HG02763 (cell line): ENCODE measurements around the gene ALK.

ENCODE experiments used
- ATAC-seq: cut with Tn5 transposase; IDR thresholded peaks from one replicate; pipeline ENCODE4 v1.9.1; 2021; ENCODE audit warnings: mild to moderate bottlenecking, moderate library complexity; ENCODE audit not compliant: unreplicated experiment

ALK gene

GRCh38 chr2:29910465-29910864 lies 10.9 kb downstream of the ALK start:
- no peak for ATAC-seq

- no peak for ATAC-seq
These were observed 19.0 kb downstream of the ALK start for GRCh38 chr2:29902356-29902755.

- ATAC-seq = no peak
These were observed 20.3 kb downstream of the ALK start for GRCh38 chr2:29900971-29901633.

GRCh38 chr2:29898999-29899398 lies 22.4 kb downstream of the ALK start:
- no peak for ATAC-seq

GRCh38 chr2:29894822-29895614 lies 26.4 kb downstream of the ALK start:
- no peak for ATAC-seq

GRCh38 chr2:29892585-29893259 lies 28.7 kb downstream of the ALK start:
- no peak for ATAC-seq

GRCh38 chr2:29881089-29881730 lies 40.2 kb downstream of the ALK start:
- ATAC-seq = no peak

GRCh38 chr2:29880084-29880483 lies 41.3 kb downstream of the ALK start:
- ATAC-seq = no peak

GRCh38 chr2:29879456-29879855 lies 41.9 kb downstream of the ALK start:
- ATAC-seq = no peak

GRCh38 chr2:29878898-29879297 lies 42.5 kb downstream of the ALK start:
- no peak for ATAC-seq

GRCh38 chr2:29876374-29876773 lies 45.0 kb downstream of the ALK start:
- ATAC-seq = no peak

GRCh38 chr2:29874745-29875144 lies 46.6 kb downstream of the ALK start:
- ATAC-seq = no peak

- no peak for ATAC-seq
These were observed 48.5 kb downstream of the ALK start for GRCh38 chr2:29872870-29873269.

DNA sequence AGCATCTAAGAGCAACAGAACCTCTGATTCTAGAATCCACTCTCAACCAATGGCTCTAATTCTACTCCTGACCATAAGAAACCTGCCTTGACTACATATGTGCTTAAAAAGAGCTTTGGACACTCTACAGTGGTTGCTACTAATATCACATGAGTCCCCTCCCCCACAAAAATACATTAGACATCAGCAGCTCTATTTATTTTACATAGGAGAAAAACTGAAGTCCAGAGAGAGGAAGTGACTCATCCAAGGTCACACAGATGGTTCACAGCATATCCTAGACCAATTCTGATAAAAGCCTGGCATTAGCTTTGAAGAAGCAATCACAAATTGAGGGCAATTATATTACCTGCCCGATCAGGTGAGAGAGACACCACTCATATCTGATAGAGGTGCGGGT lies 49.8 kb downstream of the ALK start:
- no peak for ATAC-seq

DNA sequence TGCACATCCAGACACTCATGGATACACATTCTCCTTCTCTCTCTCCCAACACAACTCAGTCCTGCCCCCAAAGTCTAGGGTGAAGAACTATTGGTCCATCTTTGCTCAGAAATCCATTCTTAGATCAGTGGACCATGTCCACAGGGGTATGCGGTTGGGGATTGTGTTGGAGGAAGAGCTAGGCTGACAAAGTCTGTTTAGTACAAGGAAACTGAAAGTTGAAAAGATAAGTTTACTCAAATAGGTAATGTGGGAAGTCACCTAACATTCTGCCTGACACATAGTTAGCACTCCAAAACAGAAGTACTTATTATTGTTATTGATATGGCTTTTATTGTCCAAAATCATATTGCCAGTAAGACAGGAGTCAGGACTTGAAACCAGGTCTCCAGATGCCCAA lies 55.9 kb downstream of the ALK start:
- no peak for ATAC-seq

- ATAC-seq = no peak
These were observed 56.4 kb downstream of the ALK start for GRCh38 chr2:29864988-29865387.

GRCh38 chr2:29855924-29856639 lies 65.3 kb downstream of the ALK start:
- no peak for ATAC-seq

- ATAC-seq = no peak
These were observed 70.6 kb downstream of the ALK start for GRCh38 chr2:29850794-29851193.

- ATAC-seq = no peak
These were observed 72.6 kb downstream of the ALK start for GRCh38 chr2:29848566-29849310.

DNA sequence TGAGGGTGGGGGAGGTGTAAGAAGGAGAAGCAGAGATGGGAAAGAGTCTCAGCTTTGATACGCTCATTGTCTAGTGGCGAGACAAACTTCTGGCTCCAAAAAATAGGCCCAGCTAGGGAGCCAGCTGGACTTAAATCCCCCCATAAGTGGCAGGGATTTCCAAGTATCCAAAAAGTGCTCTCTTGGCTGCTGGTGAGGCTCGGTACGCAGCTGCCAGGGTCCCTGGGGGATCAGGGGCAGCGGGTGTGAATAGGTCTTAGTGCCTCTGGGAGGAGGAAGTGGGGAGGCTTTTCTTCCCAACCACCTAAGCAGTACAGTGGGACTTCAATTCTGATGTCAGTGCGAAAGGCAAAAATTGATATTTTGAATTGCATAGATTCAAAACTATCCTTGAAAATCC lies 73.5 kb downstream of the ALK start:
- no peak for ATAC-seq
